IPS-20b (cell line): ENCODE data around the gene AP5Z1.

Experiments
- H3K27ac ChIP-seq: one replicate; pipeline ENCODE4 v1.5.1; 2013; ENCODE audit warnings: low read length
- H3K27me3 ChIP-seq: 2 replicates; pipeline ENCODE4 v1.6.1; 2013; ENCODE audit warnings: mild to moderate bottlenecking, low read length, inconsistent platforms; ENCODE audit not compliant: insufficient read depth
- H3K36me3 ChIP-seq: 2 replicates; pipeline ENCODE4 v1.6.1; 2013; ENCODE audit warnings: low read depth, mild to moderate bottlenecking, inconsistent platforms, low read length, moderate library complexity; ENCODE audit not compliant: insufficient read depth
- H3K4me1 ChIP-seq: 2 replicates; pipeline ENCODE4 v1.6.1; 2013; ENCODE audit warnings: mild to moderate bottlenecking, control low read depth, inconsistent platforms, low read length, moderate library complexity; ENCODE audit not compliant: insufficient read depth
- H3K4me3 ChIP-seq: 2 replicates; pipeline ENCODE4 v1.5.1; 2013; ENCODE audit warnings: mild to moderate bottlenecking, low read length, inconsistent platforms
- H3K9ac ChIP-seq: 2 replicates; pipeline ENCODE4 v1.6.1; 2013; ENCODE audit warnings: low read depth, mild to moderate bottlenecking, inconsistent platforms, low read length, moderate library complexity
- H3K9me3 ChIP-seq: 2 replicates; pipeline ENCODE4 v1.6.1; 2013; ENCODE audit warnings: mild to moderate bottlenecking, low read depth, low read length, inconsistent platforms; ENCODE audit not compliant: insufficient read depth

Gene AP5Z1

GRCh38 chr7:4772306-4772705 lies 3.1 kb upstream of the AP5Z1 start:
- H3K36me3 ChIP-seq = no peaks in the 10 kb centered on the region; the same call in 1 of the 2 replicates
- H3K9me3 ChIP-seq = no peaks in the 10 kb centered on the region
- no peak overlapping the region for H3K27ac ChIP-seq
- no peaks in the 10 kb centered on the region for H3K4me1 ChIP-seq
- H3K27me3 ChIP-seq = no peaks in the 10 kb centered on the region
- H3K9ac ChIP-seq = no peak overlapping the region
- H3K4me3 ChIP-seq = no peak overlapping the region

DNA sequence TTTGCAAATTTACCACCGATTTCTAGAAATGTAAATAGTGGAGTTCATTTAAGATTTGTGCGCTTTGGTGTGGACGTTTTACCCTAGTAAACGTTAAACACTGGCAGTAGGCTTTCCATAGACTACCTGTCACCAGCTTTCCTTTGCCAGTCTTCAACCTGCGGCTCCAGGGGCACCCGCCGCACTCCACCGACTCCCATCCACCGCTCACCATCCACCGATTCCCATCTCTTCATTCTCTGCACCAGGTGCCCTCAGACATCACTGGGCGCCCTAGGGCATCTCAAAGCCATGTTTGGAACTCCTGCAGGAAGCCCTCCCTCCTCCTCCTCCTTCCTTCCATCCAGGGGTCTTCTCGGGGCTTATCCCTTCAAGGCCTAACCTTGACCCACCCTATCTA lies 1.4 kb upstream of the AP5Z1 start:
- no peaks in the 10 kb centered on the region for H3K36me3 ChIP-seq
- H3K9me3 ChIP-seq = no peaks in the 10 kb centered on the region
- H3K27ac ChIP-seq = no peak overlapping the region
- 0 out of 2 replicates have a peak overlapping the region, but pooled peaks have one; percentile 83 for H3K4me3 ChIP-seq
- no peaks in the 10 kb centered on the region for H3K4me1 ChIP-seq
- H3K27me3 ChIP-seq = no peaks in the 10 kb centered on the region
- no peak overlapping the region for H3K9ac ChIP-seq

GRCh38 chr7:4774658-4775249 lies 669 bp upstream of the AP5Z1 start:
- Histone ChIP-seq H3K27me3 (no peaks in the 10 kb centered on the region), H3K4me1 (no peaks in the 10 kb centered on the region), H3K9ac (peak overlapping the region; percentile 86), H3K27ac (peak overlapping the region; percentile 79), H3K9me3 (no peaks in the 10 kb centered on the region), H3K36me3 (no peaks in the 10 kb centered on the region), H3K4me3 (peak overlapping the region; percentile 83)

GRCh38 chr7:4775848-4776623 lies 613 bp downstream of the AP5Z1 start:
- H3K27ac ChIP-seq = no peak overlapping the region

GRCh38 chr7:4779118-4779517 lies 3.7 kb downstream of the AP5Z1 start:
- no peaks in the 10 kb centered on the region for H3K4me1 ChIP-seq
- no peak overlapping the region for H3K9ac ChIP-seq
- H3K4me3 ChIP-seq = no peak overlapping the region
- peaks cover 12% of the 10 kb centered on the region for H3K36me3 ChIP-seq
- H3K27me3 ChIP-seq = no peaks in the 10 kb centered on the region
- H3K9me3 ChIP-seq = no peaks in the 10 kb centered on the region
- H3K27ac ChIP-seq = no peak overlapping the region

More at GRCh38 chr7:4775848-4776623, 613 bp downstream of the AP5Z1 start:
- Histone ChIP-seq H3K36me3 (no peaks in the 10 kb centered on the region), H3K27me3 (no peaks in the 10 kb centered on the region), H3K9me3 (no peaks in the 10 kb centered on the region), H3K4me3 (peak overlapping the region; percentile 83), H3K9ac (peak overlapping the region; percentile 86), H3K4me1 (no peaks in the 10 kb centered on the region)

DNA sequence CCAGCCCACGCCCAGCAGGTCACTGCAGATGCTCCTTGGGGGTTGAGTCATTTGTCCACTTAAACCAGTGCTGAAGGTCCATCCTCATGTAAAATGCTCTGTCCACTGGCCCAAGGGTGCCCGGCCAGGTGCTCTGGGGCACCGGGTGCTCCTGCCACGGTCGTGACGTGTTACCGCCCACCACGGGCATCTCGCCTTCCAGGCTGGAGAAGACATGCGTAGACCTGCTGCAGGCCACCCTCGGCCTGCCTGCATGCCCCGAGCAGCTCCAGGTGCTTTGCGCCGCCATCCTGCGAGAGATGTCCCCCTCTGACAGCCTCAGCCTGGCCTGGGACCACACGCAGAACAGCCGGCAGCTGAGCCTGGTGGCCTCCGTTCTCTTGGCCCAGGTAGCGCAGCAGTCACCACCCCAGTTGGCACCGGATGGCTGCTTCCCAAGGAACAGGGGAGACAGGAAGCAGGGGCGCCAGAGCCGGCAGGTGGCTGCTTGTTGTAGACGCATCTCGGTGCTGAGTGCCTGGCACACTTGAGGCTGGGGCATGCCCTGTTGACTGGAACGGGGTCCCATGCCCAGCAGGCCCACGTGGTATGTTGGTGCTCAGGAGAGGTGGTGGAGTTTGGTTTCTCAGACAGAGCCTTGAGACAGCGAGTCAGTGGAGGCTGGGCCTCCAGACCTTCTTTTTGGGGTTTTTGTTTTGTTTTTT lies 6.1 kb downstream of the AP5Z1 start:
- no peak overlapping the region for H3K9ac ChIP-seq
- H3K27ac ChIP-seq = no peak overlapping the region
- peaks cover 12% of the 10 kb centered on the region for H3K36me3 ChIP-seq
- H3K27me3 ChIP-seq = no peaks in the 10 kb centered on the region
- H3K4me3 ChIP-seq = no peak overlapping the region
- H3K4me1 ChIP-seq = no peaks in the 10 kb centered on the region
- no peaks in the 10 kb centered on the region for H3K9me3 ChIP-seq

GRCh38 chr7:4782333-4783291 lies 7.2 kb downstream of the AP5Z1 start:
- Histone ChIP-seq H3K9me3 (no peaks in the 10 kb centered on the region), H3K4me3 (no peak overlapping the region)

GRCh38 chr7:4783292-4783652 lies 7.8 kb downstream of the AP5Z1 start:
- H3K9ac ChIP-seq = no peak overlapping the region
- H3K4me1 ChIP-seq = no peaks in the 10 kb centered on the region
- no peaks in the 10 kb centered on the region for H3K27me3 ChIP-seq
- no peak overlapping the region for H3K27ac ChIP-seq
- H3K36me3 ChIP-seq = peaks cover 12% of the 10 kb centered on the region
- H3K4me3 ChIP-seq = no peak overlapping the region
- no peaks in the 10 kb centered on the region for H3K9me3 ChIP-seq

More at GRCh38 chr7:4782333-4783291, 7.2 kb downstream of the AP5Z1 start:
- no peak overlapping the region for H3K27ac ChIP-seq
- no peaks in the 10 kb centered on the region for H3K4me1 ChIP-seq
- no peak overlapping the region for H3K9ac ChIP-seq
- no peaks in the 10 kb centered on the region for H3K27me3 ChIP-seq
- peaks cover 12% of the 10 kb centered on the region for H3K36me3 ChIP-seq

- Histone ChIP-seq H3K4me3 (no peak overlapping the region), H3K27ac (no peak overlapping the region), H3K27me3 (no peaks in the 10 kb centered on the region), H3K36me3 (peaks cover 12% of the 10 kb centered on the region), H3K9ac (no peak overlapping the region), H3K4me1 (no peaks in the 10 kb centered on the region), H3K9me3 (no peaks in the 10 kb centered on the region)
Observed at GRCh38 chr7:4783762-4784351, 8.4 kb downstream of the AP5Z1 start.

DNA sequence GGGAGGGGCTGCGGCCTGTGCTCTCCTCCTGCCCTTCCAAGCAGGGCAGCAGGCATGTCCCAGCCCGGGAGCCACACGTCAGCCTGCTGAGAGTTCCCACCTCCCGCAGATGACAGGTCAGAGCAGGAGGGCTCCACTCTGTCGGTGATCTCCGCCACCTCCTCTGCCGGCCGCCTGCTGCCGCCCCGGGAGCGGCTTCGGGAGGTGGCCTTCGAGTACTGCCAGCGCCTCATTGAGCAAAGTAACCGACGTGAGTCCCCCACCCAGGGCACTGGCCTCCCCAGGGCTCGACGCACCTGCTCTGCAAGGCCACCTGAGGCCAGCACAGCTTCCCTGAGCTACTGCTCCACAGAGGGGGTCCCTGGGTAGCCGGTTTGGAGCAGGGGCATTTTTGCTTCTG lies 9.4 kb downstream of the AP5Z1 start:
- H3K4me1 ChIP-seq = no peaks in the 10 kb centered on the region
- no peaks in the 10 kb centered on the region for H3K9me3 ChIP-seq
- H3K36me3 ChIP-seq = peaks cover 12% of the 10 kb centered on the region
- H3K27me3 ChIP-seq = no peaks in the 10 kb centered on the region
- H3K27ac ChIP-seq = no peak overlapping the region
- no peak overlapping the region for H3K9ac ChIP-seq
- H3K4me3 ChIP-seq = no peak overlapping the region

- no peaks in the 10 kb centered on the region for H3K27me3 ChIP-seq
- no peaks in the 10 kb centered on the region for H3K4me1 ChIP-seq
- no peak overlapping the region for H3K4me3 ChIP-seq
- H3K36me3 ChIP-seq = peaks cover 12% of the 10 kb centered on the region
- H3K27ac ChIP-seq = no peak overlapping the region
- no peak overlapping the region for H3K9ac ChIP-seq
- H3K9me3 ChIP-seq = no peaks in the 10 kb centered on the region
Observed at GRCh38 chr7:4785371-4785770, 9.9 kb downstream of the AP5Z1 start.
